Renal cortical epithelial cell (primary cell): Measurements from ENCODE around the gene AGPAT1. TPM values are rescaled to one million over a fixed set of nuclear protein-coding genes. Genes with fewer than 3 reads are reported as not detected.
A peak's percentile ranks its signal among the peaks of the same experiment; 100 is the strongest.

Experiments
- DNase-seq: peaks from one replicate; pipeline ENCODE4 v3.0.0-alpha.2; 2011; ENCODE audit warnings: low read depth
- total RNA-seq: library from RNA; depleted of rRNA; stranded (reverse); fragments of >200 nt; gene quantifications from 2 replicates; pipeline ENCODE4 v1.2.3, GENCODE V29; 2014

AGPAT1 gene
- total RNA-seq, 1 donor from 2014 or later = 30.8 TPM

DNA sequence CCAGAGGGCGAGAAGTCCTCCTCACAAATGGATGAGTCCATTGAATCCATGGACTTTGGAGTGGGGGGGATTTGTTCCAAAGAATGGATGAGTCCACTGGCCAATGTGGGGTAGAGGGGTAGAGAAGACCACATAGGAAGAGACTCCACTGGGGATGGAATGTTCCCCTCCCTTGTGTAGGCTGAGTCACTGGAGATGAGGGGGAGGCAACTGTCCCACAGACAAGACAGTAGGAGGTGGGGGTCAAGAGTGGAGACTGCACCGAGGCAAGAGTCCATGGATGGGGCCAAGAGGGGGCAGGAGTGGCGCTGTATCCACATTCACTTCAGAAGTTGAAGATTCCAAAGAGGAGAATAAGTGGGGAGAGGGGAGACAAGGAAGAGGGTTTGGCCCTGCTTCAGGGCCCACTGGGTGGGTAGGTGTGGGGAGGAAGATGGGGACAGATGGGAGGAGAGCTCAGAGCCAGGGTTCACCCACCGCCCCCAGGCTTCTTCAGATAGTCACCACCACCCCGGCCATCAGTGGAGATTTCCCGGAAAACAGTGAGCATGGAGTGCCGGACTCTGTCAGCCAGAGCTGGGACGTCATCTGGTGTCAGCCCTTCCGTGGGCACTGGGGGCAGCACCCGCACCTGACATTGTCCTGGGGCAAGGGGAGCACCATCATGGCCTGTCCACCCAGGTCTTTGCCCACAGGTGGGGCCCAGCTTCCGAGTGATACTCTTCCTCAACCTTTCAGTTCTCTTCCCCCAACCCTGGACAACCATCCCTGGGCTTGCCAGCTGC is 6.9 kb downstream of the AGPAT1 start:
- DNase-seq = no peak

DNA sequence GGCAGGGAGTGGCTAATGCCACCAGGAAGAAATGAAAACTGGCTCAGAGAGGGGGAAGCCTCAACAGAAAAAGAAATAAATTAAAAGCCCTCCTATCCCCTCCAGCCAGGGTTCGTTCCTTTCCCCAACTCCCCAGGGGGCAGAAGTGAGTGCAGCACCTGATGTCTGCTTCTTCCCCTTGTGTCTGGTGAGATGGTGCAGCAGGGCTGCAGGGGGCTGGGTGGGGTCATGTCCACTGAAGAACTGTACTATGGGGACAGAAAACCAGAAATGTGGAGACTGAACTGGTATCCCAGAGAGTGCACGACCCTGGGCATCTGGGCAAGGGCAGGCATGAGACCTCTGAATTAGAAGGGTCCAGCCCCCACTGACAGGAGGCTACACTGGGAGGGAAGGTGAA is 7.5 kb downstream of the AGPAT1 start:
- DNase-seq = no peak

DNA sequence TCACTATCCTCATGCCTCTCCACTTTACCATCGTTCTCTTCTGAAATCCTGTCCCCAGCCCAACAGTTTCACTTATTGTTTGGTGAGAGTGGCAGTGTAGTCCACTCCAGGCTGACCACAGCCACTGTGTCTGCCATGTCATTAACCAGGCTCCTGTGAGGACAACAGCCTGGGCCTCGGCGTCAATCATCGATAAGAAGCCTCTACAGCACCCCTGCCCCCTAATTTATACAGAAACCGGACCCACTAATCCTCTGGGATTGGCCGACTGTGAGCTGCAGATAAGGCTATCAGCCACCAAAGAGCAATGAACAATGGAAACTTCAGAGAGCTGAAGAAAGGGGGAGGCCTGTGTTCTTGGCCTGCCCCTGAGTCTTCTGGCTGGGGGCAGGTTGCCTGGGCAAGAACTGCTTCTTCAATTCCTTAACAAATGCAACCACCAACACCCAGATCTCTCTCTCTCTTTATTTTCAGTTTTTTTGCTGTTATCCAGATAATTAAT is 8.1 kb downstream of the AGPAT1 start:
- no peak for DNase-seq

DNA sequence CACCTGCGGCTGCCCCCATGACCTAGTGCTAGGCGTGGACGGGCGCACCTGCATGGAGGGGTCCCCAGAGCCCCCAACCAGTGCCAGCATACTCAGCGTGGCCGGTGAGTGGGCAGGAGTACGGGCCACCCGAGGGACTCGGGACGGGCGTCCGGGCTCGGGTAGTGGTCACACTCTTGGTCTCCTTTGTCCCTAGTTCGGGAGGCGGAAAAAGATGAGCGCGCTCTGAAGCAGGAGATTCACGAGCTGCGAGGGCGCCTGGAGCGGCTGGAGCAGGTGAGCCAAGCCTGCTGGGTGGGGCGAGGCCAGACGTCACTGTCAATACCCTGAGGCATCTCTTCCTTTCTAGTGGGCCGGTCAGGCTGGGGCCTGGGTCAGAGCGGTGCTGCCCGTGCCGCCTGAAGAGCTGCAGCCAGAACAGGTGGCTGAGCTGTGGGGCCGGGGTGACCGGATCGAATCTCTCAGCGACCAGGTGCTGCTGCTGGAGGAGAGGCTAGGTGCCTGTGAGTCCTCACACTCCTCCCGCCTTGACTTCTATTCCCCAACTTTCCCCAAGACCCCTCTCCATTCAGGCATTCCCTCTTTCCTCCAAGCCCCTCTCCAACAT is 8.6 kb downstream of the AGPAT1 start:
- no peak for DNase-seq

DNA sequence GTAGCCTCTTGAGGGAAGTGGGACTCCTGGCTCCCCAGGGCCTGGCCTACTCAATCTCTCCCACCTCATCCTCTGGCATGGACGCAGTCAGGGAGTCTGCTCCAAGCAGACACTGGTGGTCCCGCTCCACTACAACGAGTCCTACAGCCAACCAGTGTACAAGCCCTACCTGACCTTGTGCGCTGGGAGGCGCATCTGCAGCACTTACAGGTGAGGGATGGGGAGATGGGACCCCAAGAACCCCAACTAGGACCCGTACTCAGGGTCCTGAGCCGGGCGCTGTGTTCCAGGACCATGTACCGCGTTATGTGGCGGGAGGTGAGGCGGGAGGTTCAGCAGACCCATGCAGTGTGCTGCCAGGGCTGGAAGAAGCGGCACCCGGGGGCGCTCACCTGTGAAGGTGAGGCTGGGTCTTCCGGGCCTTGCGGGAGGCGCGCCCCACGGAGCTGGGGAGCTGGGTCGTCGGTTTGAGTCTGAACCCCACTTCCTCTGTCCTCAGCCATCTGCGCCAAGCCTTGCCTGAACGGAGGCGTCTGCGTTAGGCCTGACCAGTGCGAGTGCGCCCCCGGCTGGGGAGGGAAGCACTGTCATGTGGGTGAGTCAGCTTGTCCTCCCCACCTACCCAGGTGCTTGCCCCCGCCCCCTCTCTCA is 9.3 kb downstream of the AGPAT1 start:
- no peak for DNase-seq

DNA sequence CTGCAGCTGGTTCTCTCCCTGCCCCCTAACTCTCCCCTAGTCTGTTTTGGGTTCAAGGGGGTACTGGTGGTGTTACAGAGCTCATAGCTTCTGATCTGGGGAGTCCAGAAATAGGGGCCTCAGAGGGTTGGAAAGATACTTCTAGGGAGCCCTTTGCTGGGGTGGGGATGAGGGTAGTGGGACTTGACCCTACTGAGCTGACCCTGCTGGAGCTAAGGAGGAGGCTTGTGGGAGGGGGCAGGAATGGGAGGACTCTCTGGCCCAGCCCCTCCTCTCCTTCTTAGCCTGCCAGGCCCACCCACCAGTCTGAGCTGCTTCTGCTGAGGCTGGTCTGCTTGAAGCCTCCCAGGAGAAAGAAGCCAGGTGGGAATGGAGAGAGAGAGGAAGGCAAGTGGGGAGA is 11.6 kb downstream of the AGPAT1 start, which contains the start of gene EGFL8:
Gene EGFL8, plus strand, starts transcription at position 301 of the 400 bp plus-strand sequence. CDS start 1,571 bp downstream, outside the sequence.
- no peak for DNase-seq

DNA sequence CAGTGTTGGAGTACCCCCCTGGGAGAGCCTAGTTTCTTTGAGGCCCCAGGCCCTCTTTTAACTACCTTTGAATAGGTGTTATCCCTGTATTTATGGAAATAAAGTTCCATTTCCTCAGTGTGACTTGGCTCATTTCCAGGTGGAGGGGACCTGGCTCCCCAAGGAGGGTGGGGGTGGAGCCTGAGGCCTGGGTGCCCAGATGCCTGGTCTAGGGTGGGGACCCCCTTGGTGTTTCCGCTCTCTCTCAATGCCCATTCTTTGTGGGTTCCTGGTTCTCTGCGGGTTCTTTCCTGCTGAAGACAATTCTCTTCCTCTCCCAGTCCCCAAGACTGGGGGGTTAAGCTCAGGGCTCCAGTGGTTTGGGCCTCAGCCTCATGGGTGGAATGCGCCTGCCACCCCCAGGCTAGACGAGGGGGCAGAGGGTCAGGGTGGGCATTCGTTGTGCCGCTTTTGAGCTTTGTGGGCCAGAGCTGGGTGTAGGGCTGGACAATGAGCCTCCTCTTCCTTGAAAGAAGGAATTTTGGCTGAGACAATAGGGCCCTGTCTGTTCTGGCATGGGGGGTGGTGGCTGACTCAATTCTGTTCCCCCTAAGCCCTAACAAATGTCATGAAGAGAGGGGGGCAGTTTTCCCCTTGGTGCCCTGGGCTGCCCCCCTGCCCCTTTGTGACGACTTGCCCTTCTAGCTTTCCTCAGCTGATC is 12.2 kb downstream of the AGPAT1 start:
- DNase-seq = no peak

DNA sequence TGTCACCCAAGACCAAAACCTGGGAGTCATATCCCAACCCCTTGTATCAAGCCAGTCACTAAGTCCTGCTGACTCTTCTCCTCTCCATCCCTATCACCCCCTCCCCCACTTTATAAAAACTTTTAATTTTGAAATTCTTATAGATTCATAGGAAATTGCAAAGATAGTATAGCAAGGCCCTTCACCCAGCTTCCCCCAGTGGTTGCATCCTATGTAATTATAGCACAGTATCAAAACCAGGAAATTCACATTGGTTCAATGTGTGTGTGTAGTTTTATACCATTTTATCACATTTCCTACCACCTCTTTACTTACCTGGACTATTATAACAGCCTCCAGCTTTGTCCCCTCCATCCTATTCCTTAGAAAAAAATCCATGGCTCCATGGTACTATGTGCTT is 17.8 kb downstream of the AGPAT1 start:
- no peak for DNase-seq

DNA sequence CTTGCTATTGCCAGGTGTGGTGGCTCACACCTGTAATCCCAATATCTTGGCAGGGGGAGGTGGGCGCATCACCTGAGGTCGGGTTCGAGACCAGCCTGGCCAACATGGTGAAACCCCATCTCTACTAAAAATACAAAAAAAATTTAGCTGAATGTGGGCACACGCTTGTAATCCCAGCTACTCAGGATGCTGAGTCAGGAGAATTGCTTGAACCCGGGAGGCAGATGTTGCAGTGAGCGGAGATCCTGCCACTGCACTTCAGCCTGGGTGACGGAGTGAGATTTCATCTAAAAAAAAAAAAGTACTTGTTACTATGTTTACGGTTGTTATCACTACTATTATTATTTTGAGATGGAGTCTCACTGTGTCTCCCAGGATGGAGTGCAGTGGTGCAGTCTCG is 19.0 kb downstream of the AGPAT1 start:
- no peak for DNase-seq

DNA sequence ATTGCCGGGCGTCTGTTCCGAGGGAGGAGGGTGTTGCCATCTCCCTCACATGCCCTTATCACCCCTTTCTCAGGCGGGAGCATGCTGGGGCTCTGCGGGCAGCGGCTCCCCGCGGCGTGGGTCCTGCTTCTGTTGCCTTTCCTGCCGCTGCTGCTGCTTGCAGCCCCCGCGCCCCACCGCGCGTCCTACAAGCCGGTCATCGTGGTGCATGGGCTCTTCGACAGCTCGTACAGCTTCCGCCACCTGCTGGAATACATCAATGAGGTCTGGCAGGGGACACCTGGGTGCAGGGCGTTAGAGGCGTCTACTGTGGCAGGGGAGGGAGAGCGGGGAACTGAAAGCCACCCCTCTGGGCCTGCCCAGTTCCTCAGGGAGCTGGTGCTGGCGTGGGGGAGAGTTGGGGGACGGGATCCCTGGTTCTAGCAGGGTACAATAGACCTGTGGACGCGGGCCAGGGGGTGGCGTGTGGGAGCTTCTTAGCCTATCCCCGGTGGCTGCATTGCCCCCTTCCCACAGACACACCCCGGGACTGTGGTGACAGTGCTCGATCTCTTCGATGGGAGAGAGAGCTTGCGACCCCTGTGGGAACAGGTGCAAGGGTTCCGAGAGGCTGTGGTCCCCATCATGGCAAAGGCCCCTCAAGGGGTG is 21.2 kb downstream of the AGPAT1 start:
- DNase-seq = peak; percentile 68

DNA sequence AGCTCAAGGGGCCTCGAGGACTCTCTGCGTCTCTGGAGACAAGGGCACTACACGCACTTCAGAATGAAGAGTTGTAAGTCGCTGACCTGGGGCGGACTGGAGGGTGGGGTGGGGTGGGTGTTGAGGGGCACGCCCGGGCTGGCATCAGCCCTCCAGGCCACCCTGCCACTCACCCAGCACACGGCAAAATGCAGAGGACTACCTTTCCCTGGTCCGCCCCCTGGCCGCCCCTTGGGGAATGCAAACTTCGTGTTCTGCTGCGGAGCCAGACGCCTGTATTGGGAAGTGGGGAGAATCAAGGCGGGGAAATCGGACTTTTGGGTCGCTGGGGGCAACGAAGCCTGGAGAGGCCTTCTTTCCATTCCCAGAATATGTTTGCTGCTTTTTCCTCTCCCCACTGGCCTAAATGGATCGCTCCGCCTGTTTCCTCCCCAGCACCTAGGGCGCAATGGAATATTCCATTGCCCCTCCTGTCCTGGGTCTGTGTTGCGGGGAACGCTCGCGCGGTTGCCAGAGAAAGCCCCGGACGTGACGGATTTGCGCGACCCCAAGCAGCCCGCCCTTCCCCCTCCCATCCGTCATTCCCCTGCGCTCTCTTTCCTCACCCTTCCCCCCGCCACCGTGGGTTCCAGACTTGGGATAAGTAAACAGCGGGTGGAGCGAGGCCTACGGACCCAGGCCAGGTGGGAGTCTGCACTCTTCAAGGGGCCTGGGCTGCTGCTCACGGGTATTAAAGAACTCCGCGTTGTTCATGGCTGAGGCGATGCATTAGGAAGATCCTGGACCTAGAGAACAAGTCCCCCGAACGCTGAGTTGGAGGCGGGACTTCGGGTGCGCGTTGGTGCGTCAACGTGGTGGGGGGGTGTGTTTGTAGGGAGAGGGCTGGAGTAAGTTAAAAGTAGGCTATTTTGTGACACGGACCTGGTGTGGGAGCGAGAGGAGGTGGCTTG is 22.0 kb downstream of the AGPAT1 start, which contains the start of gene PPT2:
Gene PPT2, plus strand, starts transcription at position 578 of the 950 bp plus-strand sequence. CDS start 454 bp downstream, outside the sequence.
- DNase-seq = peak; percentile 83

DNA sequence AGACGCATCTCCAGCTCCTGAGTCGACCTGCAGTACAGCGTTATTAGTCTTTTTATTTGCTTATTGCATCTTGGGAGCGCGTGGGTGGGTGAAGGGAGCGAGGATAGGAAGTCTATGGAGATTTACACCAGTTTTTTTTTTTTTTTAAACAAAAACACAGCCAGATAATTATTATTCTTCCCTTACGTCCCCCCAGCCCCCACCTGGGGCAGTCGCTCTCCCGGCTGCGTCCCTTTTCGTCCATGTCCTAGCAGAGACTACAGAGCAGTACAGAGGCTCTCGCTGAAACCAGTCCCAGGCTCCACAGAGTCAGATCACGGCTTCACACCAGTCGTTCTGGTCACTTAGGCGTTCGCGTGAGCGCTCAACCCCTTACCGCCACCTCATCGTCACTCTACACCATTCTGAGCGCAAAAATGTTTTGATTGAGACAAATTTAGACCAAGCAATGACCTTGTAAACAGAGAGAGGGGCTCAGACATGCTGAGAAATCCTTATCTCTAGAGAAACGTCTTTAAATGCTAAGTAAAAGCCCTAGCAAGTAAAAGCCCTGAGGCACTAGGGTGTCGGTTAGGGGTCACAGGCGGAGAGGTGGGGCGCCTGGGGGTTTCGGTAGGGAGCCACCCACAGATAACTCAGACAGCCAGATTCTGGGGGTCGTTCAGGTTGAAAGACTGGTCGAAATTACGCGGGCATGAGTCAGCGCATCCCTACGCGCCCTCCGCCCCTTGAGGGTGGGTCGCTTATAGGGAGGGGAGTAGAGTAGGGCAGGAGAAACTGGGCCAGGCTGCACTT is 22.9 kb downstream of the AGPAT1 start:
- DNase-seq = peak; percentile 24

DNA sequence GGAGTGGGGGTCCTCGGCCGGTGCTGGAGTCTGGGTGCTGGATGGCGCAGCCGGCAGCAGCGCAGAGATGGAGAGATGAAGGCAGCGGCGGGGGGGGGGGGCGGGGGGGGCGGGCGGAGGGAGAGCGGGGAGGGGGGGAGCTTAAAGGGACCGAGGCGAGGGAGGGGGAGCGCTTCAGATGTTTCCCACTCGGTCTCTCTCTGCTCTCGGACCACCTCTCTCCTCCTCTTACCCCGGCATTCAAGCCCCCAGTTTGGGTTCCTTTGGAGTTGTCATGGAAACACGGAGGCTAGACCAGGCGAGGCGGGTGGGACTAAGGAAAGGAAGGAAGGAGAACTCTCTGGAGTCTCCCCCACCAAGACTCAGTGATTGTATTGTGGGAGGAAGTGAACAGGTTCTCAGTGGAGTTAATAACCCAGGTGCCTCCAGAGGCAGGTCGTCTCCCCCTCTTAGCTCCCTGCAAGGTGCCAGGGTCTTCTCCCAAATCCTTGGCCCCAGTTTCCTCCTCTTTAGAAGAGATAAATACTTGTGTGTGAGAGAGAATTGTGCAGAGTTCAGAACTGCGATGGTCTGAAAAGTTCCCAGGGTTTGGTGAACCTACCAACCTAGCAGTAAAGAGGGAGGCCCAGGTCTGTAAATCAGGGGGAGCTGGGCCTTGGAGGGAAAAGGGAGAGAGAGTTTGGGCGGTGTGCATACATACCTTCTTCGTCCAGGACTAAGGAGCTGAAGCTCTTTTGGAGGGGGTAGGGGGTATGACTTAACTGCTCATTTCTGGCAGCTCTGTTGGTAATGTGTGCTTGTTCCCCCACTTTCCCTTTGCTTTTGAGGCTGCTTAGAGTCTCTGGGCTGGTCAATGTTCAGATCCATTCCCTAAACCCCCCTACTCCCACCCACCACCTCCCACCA is 23.8 kb downstream of the AGPAT1 start, which contains the start of gene PRRT1:
Gene PRRT1, minus strand, starts transcription at position 77 of the 906 bp plus-strand sequence. CDS start 112 bp downstream, outside the sequence.
- DNase-seq = no peak

DNA sequence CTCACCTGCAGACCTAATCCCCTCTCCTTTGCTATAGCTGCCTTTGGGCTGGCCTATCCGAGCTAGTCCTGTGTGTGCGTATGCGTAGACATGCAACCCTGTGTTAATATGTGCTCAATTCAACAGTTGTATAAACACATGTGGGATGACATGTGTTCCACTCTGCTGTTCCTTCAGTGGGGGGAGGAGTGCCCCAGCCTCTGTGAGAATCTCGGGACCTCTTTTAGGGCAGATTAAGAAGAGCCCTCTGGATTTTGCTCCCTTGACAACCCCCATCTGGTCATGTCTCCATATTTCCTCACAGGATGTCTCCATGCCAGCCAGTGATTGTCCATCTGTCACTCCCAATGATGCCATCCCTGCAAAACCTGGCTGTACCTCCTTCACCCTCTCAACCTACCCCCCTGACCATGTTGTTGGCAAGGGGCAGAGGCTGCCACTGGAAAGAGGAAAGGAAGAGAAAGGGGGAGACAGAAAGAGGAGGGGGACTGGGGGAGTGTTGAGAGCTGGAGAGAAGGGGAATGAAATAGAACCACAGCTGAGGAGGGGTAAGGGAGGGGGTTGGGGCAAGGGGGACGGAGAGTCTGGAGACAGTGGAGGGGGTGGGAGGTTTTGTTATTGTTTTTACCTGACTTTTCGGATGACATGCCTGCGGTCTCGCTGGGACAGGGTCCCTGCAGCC is 24.6 kb downstream of the AGPAT1 start:
- no peak for DNase-seq

DNA sequence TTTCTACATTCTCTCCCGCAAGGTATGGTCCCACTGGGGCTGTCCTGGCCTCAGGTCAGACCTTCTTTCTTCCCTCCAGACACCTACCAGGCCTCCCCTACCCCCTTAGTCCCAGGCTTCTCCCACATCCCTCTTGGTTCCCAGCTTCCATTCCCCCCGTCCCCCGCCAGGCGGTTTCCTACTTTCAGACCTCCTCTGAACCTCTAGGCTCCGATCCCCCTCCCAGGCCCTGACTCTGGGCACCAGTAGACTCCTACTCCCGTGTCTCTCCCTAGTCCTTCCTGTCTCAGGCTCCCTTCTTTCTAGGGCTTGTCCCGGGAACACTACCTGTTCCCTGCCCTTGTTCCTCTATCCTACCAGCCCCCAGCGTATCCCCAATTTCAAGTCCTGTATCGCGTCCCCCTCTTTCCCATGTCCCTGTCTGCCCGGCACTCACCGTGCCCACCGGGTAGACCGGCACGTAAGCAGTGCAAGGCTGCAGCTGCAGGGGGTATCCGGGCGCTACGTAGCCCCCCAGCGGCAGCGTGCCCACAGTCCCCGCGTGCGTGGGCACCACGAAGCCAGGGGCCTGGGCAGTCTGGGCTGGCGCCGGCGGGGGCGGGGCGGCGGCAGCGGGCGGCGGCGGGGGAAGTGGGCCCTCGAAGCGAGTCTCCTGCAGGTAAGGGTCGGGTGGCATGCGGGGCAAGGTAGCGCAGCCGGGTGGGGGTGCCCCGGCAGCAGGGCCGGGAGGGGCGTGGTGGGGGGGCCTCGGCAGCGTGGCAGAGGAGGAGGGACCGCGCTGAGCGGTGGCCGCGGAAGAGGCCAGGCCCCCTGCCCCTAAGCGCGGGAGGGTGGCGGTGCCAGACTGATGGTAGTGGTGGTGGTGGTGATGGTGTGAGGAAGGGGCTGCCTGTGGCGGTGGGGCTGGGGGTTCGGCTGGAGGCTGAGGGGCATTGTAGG is 25.7 kb downstream of the AGPAT1 start:
- DNase-seq = no peak

DNA sequence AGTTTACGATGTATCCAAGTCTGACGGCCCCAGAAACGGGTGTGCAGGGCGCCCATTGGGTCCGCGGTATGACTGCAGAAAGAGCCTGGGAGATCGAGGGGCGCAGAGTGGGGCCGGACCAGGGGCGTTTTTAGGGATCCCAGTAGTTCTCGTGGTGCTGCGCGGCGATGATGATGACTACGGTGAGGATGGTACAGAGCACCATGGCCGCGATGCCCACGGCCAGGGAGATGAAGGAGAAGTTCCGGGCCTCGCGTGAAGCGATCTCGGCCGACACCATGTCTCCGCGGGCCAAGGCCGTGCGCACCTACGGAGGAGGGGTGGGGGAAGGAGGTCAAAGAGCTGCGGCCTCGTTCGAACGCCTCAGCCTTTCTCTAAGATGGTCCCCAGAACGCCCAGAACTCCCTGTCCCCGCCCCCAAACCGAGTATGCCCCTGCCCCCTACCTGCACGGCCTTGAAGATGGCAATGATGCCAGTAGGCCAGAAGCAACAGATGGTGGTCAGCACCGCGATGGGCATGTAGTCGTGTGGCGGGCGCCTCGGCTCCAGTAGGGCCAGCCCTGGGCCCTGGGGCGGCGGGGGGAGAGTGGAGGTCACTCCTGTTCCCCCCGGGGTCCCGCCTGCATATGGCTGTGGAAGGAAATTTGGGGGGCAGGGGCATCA is 26.7 kb downstream of the AGPAT1 start:
- DNase-seq = no peak
